H1 (cell line): Measurements from ENCODE around the gene RIT2. TPM values are rescaled to one million over a fixed set of nuclear protein-coding genes. Genes with fewer than 3 reads are reported as not detected.

ENCODE experiments used
- CTCF ChIA-PET: fragments of 300-600 bp; sonication (Branson Sonifier 250); formaldehyde crosslinking; loops from one replicate; lab custom pipeline; 2021; ENCODE audit not compliant: partially characterized antibody; lab: Charles Lee
- POLR2A ChIA-PET: fragments of 300-600 bp; sonication (Branson Sonifier 250); formaldehyde crosslinking; loops from one replicate; lab custom pipeline; 2021; ENCODE audit warnings: inconsistent platforms; ENCODE audit not compliant: partially characterized antibody; lab: Charles Lee
- DNase-seq, 2 experiments: peaks; one replicate each; pipeline versions ENCODE4 v3.0.0 to v3.0.0-alpha.2; 2010 to 2022; ENCODE audit warnings: low spot score in 2 of 2, low read depth in 1 of 2, mixed read lengths in 1 of 2
- FAIRE-seq: peaks from 2 replicates; lab custom pipeline; 2011; peaks lifted over from hg19 to GRCh38; lab: Jason Lieb, UNC
- H2AFZ ChIP-seq: 2 replicates; pipeline ENCODE4 v1.8.1; 2012; ENCODE audit warnings: low read length, inconsistent platforms
- H2AK5ac ChIP-seq: 2 replicates; pipeline ENCODE4 v1.6.1; 2013; ENCODE audit warnings: low read depth, low read length
- H2BK120ac ChIP-seq: replicated peaks from 2 replicates; pipeline ENCODE3; 2013; ENCODE audit warnings: low read depth, low read length, inconsistent platforms
- H2BK12ac ChIP-seq: 2 replicates; pipeline ENCODE4 v1.6.1; 2013; ENCODE audit warnings: low read depth, low read length
- H2BK15ac ChIP-seq: 2 replicates; pipeline ENCODE4 v1.6.1; 2013; ENCODE audit warnings: low read length
- H2BK20ac ChIP-seq: 2 replicates; pipeline ENCODE4 v1.6.1; 2013; ENCODE audit warnings: low read length
- H2BK5ac ChIP-seq: 2 replicates; pipeline ENCODE4 v1.6.1; 2013; ENCODE audit warnings: low read depth, low read length
- H3K14ac ChIP-seq: 2 replicates; pipeline ENCODE4 v1.6.1; 2013; ENCODE audit warnings: inconsistent platforms; ENCODE audit not compliant: insufficient read length
- H3K18ac ChIP-seq: 2 replicates; pipeline ENCODE4 v1.6.1; 2013; ENCODE audit warnings: low read length; ENCODE audit errors: extremely low read depth
- H3K23ac ChIP-seq: 2 replicates; pipeline ENCODE4 v1.6.1; 2013; ENCODE audit warnings: inconsistent platforms; ENCODE audit not compliant: insufficient read length
- H3K23me2 ChIP-seq: 2 replicates; pipeline ENCODE4 v1.6.1; 2013; ENCODE audit warnings: low read depth, low read length
- H3K27ac ChIP-seq: 2 replicates; pipeline ENCODE4 v1.6.1; 2011; ENCODE audit warnings: low read depth, low read length, inconsistent platforms
- H3K27me3 ChIP-seq, 4 experiments: replicated peaks in 1 of 4; 1 replicate in 1 of 4; 2 replicates in 3 of 4; pipeline versions ENCODE4 v1.6.1 to v1.8.1; 2011 to 2013; ENCODE audit warnings: low read length in 3 of 4, mild to moderate bottlenecking in 3 of 4, inconsistent platforms in 2 of 4, mixed read lengths in 2 of 4, moderate library complexity in 1 of 4; ENCODE audit not compliant: control insufficient read depth in 3 of 4, insufficient read depth in 3 of 4; ENCODE audit errors: extremely low read depth in 1 of 4
- H3K36me3 ChIP-seq, 4 experiments: 2 replicates each; pipeline versions ENCODE4 v1.6.1 to v1.8.1; 2011 to 2013; ENCODE audit warnings: mild to moderate bottlenecking in 4 of 4, low read length in 3 of 4, moderate library complexity in 2 of 4, control low read depth in 1 of 4, inconsistent platforms in 1 of 4; ENCODE audit not compliant: insufficient read depth in 4 of 4, control insufficient read depth in 2 of 4
- H3K4ac ChIP-seq: replicated peaks from 2 replicates; pipeline ENCODE3; 2013; ENCODE audit warnings: low read length, low read depth, mixed read lengths, inconsistent platforms; ENCODE audit not compliant: insufficient read length
- H3K4me1 ChIP-seq, 4 experiments: replicated peaks in 1 of 4; 1 replicate in 1 of 4; 2 replicates in 3 of 4; pipeline versions ENCODE4 v1.6.1 to v1.8.1; 2011 to 2013; ENCODE audit warnings: low read length in 3 of 4, inconsistent platforms in 2 of 4, mixed read lengths in 1 of 4; ENCODE audit not compliant: insufficient read depth in 4 of 4, control insufficient read depth in 3 of 4
- H3K4me2 ChIP-seq, 2 experiments: 2 replicates each; pipeline versions ENCODE4 v1.6.1 to v1.8.1; 2011 to 2013; ENCODE audit warnings: low read depth in 2 of 2, low read length in 2 of 2, control low read depth in 1 of 2, inconsistent platforms in 1 of 2, mild to moderate bottlenecking in 1 of 2; ENCODE audit not compliant: insufficient read depth in 1 of 2
- H3K4me3 ChIP-seq, 4 experiments: fragments of 200-600, 300-600 bp in 1 of 4; sonication (generic), shearing (Covaris generic), sonication (Bioruptor Twin) in 1 of 4; 2 replicates each; pipeline versions ENCODE4 v1.5.1 to v1.8.1; 2011 to 2016; ENCODE audit warnings: low read length in 4 of 4, low read depth in 3 of 4, control low read depth in 2 of 4, inconsistent platforms in 2 of 4, mild to moderate bottlenecking in 2 of 4, mixed read lengths in 1 of 4, moderate library complexity in 1 of 4; ENCODE audit not compliant: insufficient read depth in 2 of 4; ENCODE audit errors: extremely low read depth in 1 of 4
- H3K56ac ChIP-seq: replicated peaks from 2 replicates; pipeline ENCODE3; 2013; ENCODE audit warnings: low read depth, mild to moderate bottlenecking, mixed read lengths, low read length, inconsistent platforms; ENCODE audit not compliant: insufficient read length
- H3K79me1 ChIP-seq: 2 replicates; pipeline ENCODE4 v1.6.1; 2013; ENCODE audit warnings: low read depth, low read length, control low read depth
- H3K79me2 ChIP-seq, 2 experiments: 2 replicates each; pipeline versions ENCODE4 v1.6.1 to v1.8.1; 2012 to 2013; ENCODE audit warnings: low read length in 2 of 2, mild to moderate bottlenecking in 2 of 2, inconsistent platforms in 1 of 2; ENCODE audit not compliant: insufficient read depth in 2 of 2, control insufficient read depth in 1 of 2
- H3K9ac ChIP-seq, 4 experiments: replicated peaks in 1 of 4; 1 replicate in 1 of 4; 2 replicates in 3 of 4; pipeline versions ENCODE4 v1.6.1 to v1.8.1; 2011 to 2013; ENCODE audit warnings: low read depth in 3 of 4, low read length in 3 of 4, control low read depth in 2 of 4, mild to moderate bottlenecking in 2 of 4, moderate library complexity in 2 of 4, inconsistent platforms in 1 of 4; ENCODE audit errors: extremely low read depth in 1 of 4
- H3K9me3 ChIP-seq, 2 experiments: 2 replicates each; pipeline versions ENCODE4 v1.6.1 to v1.8.1; 2012 to 2013; ENCODE audit warnings: mild to moderate bottlenecking in 2 of 2, moderate library complexity in 2 of 2, control low read depth in 1 of 2, inconsistent platforms in 1 of 2, low read depth in 1 of 2, low read length in 1 of 2, mixed read lengths in 1 of 2; ENCODE audit not compliant: insufficient read depth in 2 of 2
- H4K20me1 ChIP-seq, 2 experiments: replicated peaks in 1 of 2; 2 replicates each; pipeline versions ENCODE3 to v1.8.1; 2011 to 2013; ENCODE audit warnings: inconsistent platforms in 2 of 2, low read length in 2 of 2, mild to moderate bottlenecking in 1 of 2; ENCODE audit not compliant: insufficient read depth in 2 of 2, control insufficient read depth in 1 of 2
- H4K5ac ChIP-seq: 2 replicates; pipeline ENCODE4 v1.6.1; 2013; ENCODE audit warnings: low read length, low read depth, mixed read lengths, inconsistent platforms; ENCODE audit not compliant: insufficient read length
- H4K8ac ChIP-seq: 2 replicates; pipeline ENCODE4 v1.8.0; 2013; ENCODE audit warnings: mild to moderate bottlenecking, moderate library complexity, low read length, inconsistent platforms; ENCODE audit not compliant: insufficient read depth; ENCODE audit errors: extremely low read depth
- H4K91ac ChIP-seq: replicated peaks from 2 replicates; pipeline ENCODE3; 2013; ENCODE audit warnings: low read length, mixed read lengths, inconsistent platforms; ENCODE audit not compliant: insufficient read length
- CHD1 ChIP-seq: IDR thresholded peaks from 2 replicates; pipeline ENCODE4 v1.6.1; 2012; ENCODE audit warnings: low read depth, low read length, improper control_type of control experiment
- GABPA ChIP-seq: IDR thresholded peaks from 2 replicates; pipeline ENCODE4 v1.6.1; 2011; ENCODE audit warnings: mild to moderate bottlenecking, low read length, moderate library complexity, borderline replicate concordance; ENCODE audit not compliant: insufficient read depth
- MAFK ChIP-seq: IDR thresholded peaks from 2 replicates; pipeline ENCODE4 v1.6.1; 2012; ENCODE audit warnings: low read depth, mild to moderate bottlenecking, improper control_type of control experiment, low read length
- SAP30 ChIP-seq: fragments of 300-600 bp; sonication (generic); IDR thresholded peaks from 2 replicates; pipeline ENCODE4 v1.7.1; 2012; ENCODE audit warnings: low read length, moderate library complexity, mild to moderate bottlenecking, inconsistent platforms; ENCODE audit not compliant: insufficient read depth, insufficient replicate concordance
- TAF7 ChIP-seq: optimal IDR thresholded peaks from 2 replicates; pipeline ENCODE3; 2011; ENCODE audit warnings: low read depth, mild to moderate bottlenecking, inconsistent platforms, low read length, moderate library complexity, borderline replicate concordance
- TEAD4 ChIP-seq: IDR thresholded peaks from 2 replicates; pipeline ENCODE4 v1.6.1; 2012; ENCODE audit warnings: low read depth, low read length, inconsistent platforms, mixed read lengths
- WGBS, 2 experiments: shearing (Covaris generic) in 1 of 2; methylation state at CpG; one replicate each; pipeline versions ENCODE4 v1.1.6 to v1.1.7; 2013 to 2015; ENCODE audit warnings: low lambda C conversion rate in 2 of 2, mixed read lengths in 2 of 2, inconsistent platforms in 1 of 2, low coverage in 1 of 2, missing lambda C conversion rate in 1 of 2; ENCODE audit not compliant: insufficient replicate concordance in 2 of 2, insufficient coverage in 1 of 2, insufficient read length in 1 of 2; ENCODE audit errors: extremely low coverage in 1 of 2, missing lambda C conversion rate in 1 of 2; 5-methylcytosine and 5-hydroxymethylcytosine counted together
- polyA plus RNA-seq, 7 experiments: library from polyadenylated mRNA; depleted of rRNA in 3 of 7; stranded (reverse) in 5 of 7; unstranded in 2 of 7; fragments of >200 nt in 5 of 7; fragments of 200-250 nt in 2 of 7; gene quantifications; 1 replicate in 5 of 7; 2 replicates in 1 of 7; 4 replicates in 1 of 7; pipeline versions ENCODE4 v1.2.1 to v1.2.3, GENCODE V29; 2011 to 2013; ENCODE audit warnings: missing spikeins in 2 of 7, mixed read lengths in 2 of 7
- total RNA-seq: library from RNA; stranded (reverse); fragmentation: NEBNext Ultra II Directional; extraction: Animal tissue kit (Norgen Biotek cat#: 25700); gene quantifications from 2 replicates; pipeline ENCODE4 v1.2.1, GENCODE V29; 2021

Gene RIT2
- total and polyA plus RNA-seq, 2 of the 8 experiments (the other 6 are each of a cell fraction or from before 2014, with no cell fraction given): 0.67 to 3.2 TPM

DNA sequence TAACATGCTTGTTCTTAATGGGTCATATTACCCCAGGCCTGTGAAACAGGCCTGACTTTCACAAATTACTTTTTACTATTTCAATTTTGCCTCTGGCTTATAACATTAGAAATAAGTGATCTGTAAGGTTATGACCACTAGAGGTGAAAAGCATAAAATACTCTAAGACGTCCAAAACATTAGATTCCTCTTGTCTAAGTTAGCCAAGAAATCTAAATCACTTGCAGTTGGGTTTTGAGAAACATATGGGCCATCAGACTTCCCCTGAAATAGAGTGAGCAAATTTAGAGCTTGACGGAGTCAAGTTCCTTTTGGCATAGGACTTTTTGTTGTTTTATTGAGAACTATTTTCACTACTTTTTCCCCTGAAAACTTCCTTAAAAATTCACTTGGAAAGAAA lies 32.7 kb upstream of the RIT2 start:
- ChIA-PET POLR2A (no interaction called here), CTCF (no interaction called here)
- Histone ChIP-seq H4K91ac (no peak overlapping the region), H3K36me3 (no peaks in the 10 kb centered on the region), H3K27me3 (no peaks in the 10 kb centered on the region), H3K14ac (no peak overlapping the region), H2AK5ac (no peak overlapping the region), H4K5ac (no peak overlapping the region), H3K9me3 (no peaks in the 10 kb centered on the region), H2BK20ac (no peak overlapping the region), H3K23me2 (no peaks in the 10 kb centered on the region), H2BK12ac (no peak overlapping the region), H3K4ac (no peak overlapping the region), H2BK120ac (no peak overlapping the region), H2BK5ac (no peak overlapping the region), H2BK15ac (no peak overlapping the region), H3K56ac (no peak overlapping the region), H3K27ac (no peak overlapping the region), H3K9ac (no peak overlapping the region), H3K23ac (no peak overlapping the region), H3K4me1 (no peaks in the 10 kb centered on the region), H2AFZ (no peak overlapping the region), H3K4me3 (no peak overlapping the region), H4K20me1 (no peaks in the 10 kb centered on the region), H4K8ac (no peak overlapping the region), H3K79me1 (no peaks in the 10 kb centered on the region; the same call in 1 of the 2 replicates), H3K4me2 (no peak overlapping the region), H3K79me2 (no peaks in the 10 kb centered on the region), H3K18ac (no peak overlapping the region)
- no peak for DNase-seq
- FAIRE-seq: no peak
- 94% methylated on average over 2 of the region's 2 CpGs; no CpG with 5 or more reads in 1 of the 2 experiments for WGBS, 2 experiments
- TF ChIP-seq TEAD4 (no peak), TAF7 (no peak), GABPA (no peak), SAP30 (no peak), MAFK (no peak), CHD1 (no peak)
